GM13977 (cell line): Measurements from ENCODE around the gene ASB16.
"Not testable (repeated sequence)": the region's sequence is repeated elsewhere in the genome, so short reads cannot be mapped to it uniquely, and the experiment has no call there.

ENCODE experiments used
- DNase-seq: peaks from one replicate; pipeline ENCODE4 v3.0.0; 2012; ENCODE audit warnings: low spot score
- CTCF ChIP-seq: IDR thresholded peaks from 2 replicates; pipeline ENCODE4 v1.5.1; 2012; ENCODE audit warnings: mild to moderate bottlenecking, control low read depth; ENCODE audit not compliant: insufficient read depth; ENCODE audit errors: extremely low read depth, missing control alignments
- in situ Hi-C: fragments of 300-500 bp; cut with MboI; formaldehyde crosslinking; loops from one replicate; pipeline ENCODE4 v1.12.0; 2022; ENCODE audit warnings: low sequenced_read_pairs, low pct_unique_long_range_greater_than_20kb, mixed read lengths, inconsistent platforms; ENCODE audit not compliant: unreplicated experiment

Gene ASB16

GRCh38 chr17:44124118-44124438 lies 46.4 kb upstream of the ASB16 start:
- DNase-seq: no peak
- in situ Hi-C loops: no loop called here
- TF ChIP-seq CTCF: no peak

GRCh38 chr17:44128383-44128782 lies 42.1 kb upstream of the ASB16 start:
- DNase-seq: no peak
- in situ Hi-C loops: no loop called here
- TF ChIP-seq CTCF: no peak

GRCh38 chr17:44130693-44131349 lies 39.7 kb upstream of the ASB16 start:
- DNase-seq: no peak
- in situ Hi-C loops: no loop called here
- TF ChIP-seq CTCF: no peak

- in situ Hi-C loops, DNase-seq: not testable (repeated sequence)
Measured at GRCh38 chr17:44131372-44131771, 39.1 kb upstream of the ASB16 start.

DNA sequence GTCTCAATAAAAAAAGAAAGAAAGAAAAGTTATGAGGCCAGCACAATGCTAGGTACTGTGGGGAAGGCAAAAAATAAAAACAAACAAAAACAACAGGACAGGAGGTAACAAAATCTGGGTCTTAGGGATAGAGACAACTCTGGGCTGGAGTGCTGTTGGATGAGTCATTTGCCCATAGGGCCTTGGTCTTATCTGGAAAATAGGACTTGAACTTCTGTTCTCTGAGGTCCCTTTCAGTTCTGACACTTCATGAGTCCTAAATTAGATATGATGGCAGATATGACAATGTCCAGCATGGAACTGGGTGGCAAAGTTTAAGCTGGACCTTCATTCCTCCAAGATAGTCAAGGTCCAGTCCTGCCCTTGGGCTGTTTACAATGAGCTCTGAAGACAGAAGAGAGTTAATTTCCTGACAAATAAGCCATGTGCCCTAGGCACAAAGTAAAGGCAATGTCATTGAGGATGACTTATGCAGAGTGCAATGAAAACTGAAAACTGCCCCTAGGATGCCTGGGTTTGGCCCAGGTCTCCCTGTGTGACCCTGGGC lies 38.2 kb upstream of the ASB16 start:
- DNase-seq: no peak
- TF ChIP-seq CTCF: no peak
- in situ Hi-C loops: no loop called here

- TF ChIP-seq CTCF: no peak
- no peak for DNase-seq
- in situ Hi-C loops: no loop called here
Measured at GRCh38 chr17:44133918-44134476, 36.5 kb upstream of the ASB16 start.

- TF ChIP-seq CTCF: no peak
- in situ Hi-C loops: no loop called here
Measured at GRCh38 chr17:44134752-44135568, 35.5 kb upstream of the ASB16 start.

More at GRCh38 chr17:44134752-44135568, 35.5 kb upstream of the ASB16 start:
- no peak for DNase-seq
